Measurements from ENCODE around the gene FBXL17.
"Not testable (repeated sequence)": the region's sequence is repeated elsewhere in the genome, so short reads cannot be mapped to it uniquely, and the experiment has no call there.

The FBXL17 gene

GRCh38 chr5:108381954-108382783 lies at the start of gene FBXL17:
Gene FBXL17, minus strand, starts transcription at chr5:108382098.
- DNase-seq = peak; percentile 73

GRCh38 chr5:108430931-108431608 lies 49.2 kb upstream of the FBXL17 start:
- no peak for DNase-seq

- DNase-seq = no peak
Observed at GRCh38 chr5:108421713-108422112, 39.8 kb upstream of the FBXL17 start.

- no peak for DNase-seq
Observed at GRCh38 chr5:108420755-108421154, 38.9 kb upstream of the FBXL17 start.

GRCh38 chr5:108420158-108420557 lies 38.3 kb upstream of the FBXL17 start:
- no peak for DNase-seq

- DNase-seq = no peak
Observed at GRCh38 chr5:108418197-108418596, 36.3 kb upstream of the FBXL17 start.

GRCh38 chr5:108417166-108417670 lies 35.3 kb upstream of the FBXL17 start:
- no peak for DNase-seq

GRCh38 chr5:108415726-108416125 lies 33.8 kb upstream of the FBXL17 start:
- DNase-seq = no peak

- DNase-seq = no peak
Observed at GRCh38 chr5:108409786-108410185, 27.9 kb upstream of the FBXL17 start.

GRCh38 chr5:108405201-108405600 lies 23.3 kb upstream of the FBXL17 start:
- not testable (repeated sequence) for DNase-seq

GRCh38 chr5:108398964-108399363 lies 17.1 kb upstream of the FBXL17 start:
- no peak for DNase-seq

- not testable (repeated sequence) for DNase-seq
Observed at GRCh38 chr5:108396837-108397236, 14.9 kb upstream of the FBXL17 start.

- DNase-seq = no peak
Observed at GRCh38 chr5:108387758-108388157, 5.9 kb upstream of the FBXL17 start.

GRCh38 chr5:108386345-108387061 lies 4.6 kb upstream of the FBXL17 start:
- no peak for DNase-seq

- no peak for DNase-seq
Observed at GRCh38 chr5:108384741-108385140, 2.8 kb upstream of the FBXL17 start.

GRCh38 chr5:108382784-108383330 lies 959 bp upstream of the FBXL17 start:
- peak; percentile 17 for DNase-seq

- no peak for DNase-seq
Observed at GRCh38 chr5:108381350-108381953, 446 bp downstream of the FBXL17 start.

- no peak for DNase-seq
Observed at GRCh38 chr5:108380531-108381349, 1.2 kb downstream of the FBXL17 start.

- no peak for DNase-seq
Observed at GRCh38 chr5:108379722-108380530, 2.0 kb downstream of the FBXL17 start.

GRCh38 chr5:108375768-108376167 lies 6.1 kb downstream of the FBXL17 start:
- DNase-seq = no peak

- DNase-seq = no peak
Observed at GRCh38 chr5:108373426-108373825, 8.5 kb downstream of the FBXL17 start.

All from GF-D8 (cell line).